ENCODE results near the gene PLA2R1. TPM values are rescaled to one million over a fixed set of nuclear protein-coding genes. Genes with fewer than 3 reads are reported as not detected.
A peak's percentile ranks its signal among the peaks of the same experiment; 100 is the strongest.

PLA2R1 gene
- total RNA-seq, 2 donors from 2014 or later: 3.2 to 6.7 TPM

GRCh38 chr2:159912580-159912979 lies 149.8 kb downstream of the PLA2R1 start:
- intact Hi-C loops (cut with DNase I): no loop called here
- no peak for TF ChIP-seq CTCF (IDR thresholded peaks at IDR 0.05)
- H3K9ac ChIP-seq (ENCODE audit: low read depth in 2 of 2, low read length in 2 of 2): no peak overlapping the region
- H3K4me1 ChIP-seq: no peaks in the 10 kb centered on the region
- no peaks in the 10 kb centered on the region for H3K9me3 ChIP-seq
- H3K36me3 ChIP-seq: no peaks in the 10 kb centered on the region
- no peak overlapping the region for H3K27ac ChIP-seq
- no peaks in the 10 kb centered on the region for H3K27me3 ChIP-seq
- no peak overlapping the region for H3K4me3 ChIP-seq
- DNase-seq: no peak

DNA sequence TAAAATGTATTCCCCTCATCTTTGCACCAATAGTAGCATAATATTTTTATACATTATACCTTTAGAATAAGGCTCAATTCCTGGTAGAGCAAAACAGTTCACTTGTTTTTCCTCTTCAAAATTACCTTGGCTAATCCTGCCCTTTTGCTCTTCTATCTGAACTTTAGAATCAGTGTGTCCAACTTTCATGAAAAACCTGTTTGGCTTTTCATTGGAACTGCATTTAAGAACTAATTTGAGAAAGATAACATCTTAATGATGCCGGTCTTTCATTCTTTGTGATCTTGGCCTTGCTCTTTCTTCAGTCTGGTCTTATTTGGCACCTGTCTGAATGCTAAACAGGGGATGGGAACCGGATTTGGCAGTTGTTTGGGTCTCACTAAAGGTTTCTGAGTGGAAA lies 151.5 kb downstream of the PLA2R1 start:
- H3K9ac ChIP-seq (ENCODE audit: low read depth in 2 of 2, low read length in 2 of 2): no peak overlapping the region
- H3K9me3 ChIP-seq: no peaks in the 10 kb centered on the region
- no peak for DNase-seq
- no peak overlapping the region for H3K27ac ChIP-seq
- H3K36me3 ChIP-seq: no peaks in the 10 kb centered on the region
- intact Hi-C loops (cut with DNase I): no loop called here
- TF ChIP-seq CTCF (IDR thresholded peaks at IDR 0.05): no peak
- no peak overlapping the region for H3K4me3 ChIP-seq
- H3K27me3 ChIP-seq: no peaks in the 10 kb centered on the region
- no peaks in the 10 kb centered on the region for H3K4me1 ChIP-seq

DNA sequence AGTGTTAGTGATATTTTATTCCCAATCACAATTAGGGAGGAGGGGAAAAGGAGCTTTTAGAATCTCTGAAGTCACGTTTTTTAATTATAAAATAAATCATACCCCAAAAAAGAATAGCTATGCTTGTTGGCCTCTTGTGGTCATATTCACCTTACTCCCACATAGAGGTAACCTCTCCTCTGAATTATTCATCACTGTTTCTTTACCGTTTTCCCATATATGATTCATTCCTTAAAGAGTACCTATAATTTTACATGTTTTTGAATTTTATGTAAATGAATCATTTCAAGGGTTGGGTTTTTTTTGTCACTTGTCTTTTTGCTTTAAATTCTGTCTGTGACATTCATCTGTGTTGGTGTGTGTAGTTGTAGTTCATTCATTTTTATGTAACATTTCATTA lies 153.8 kb downstream of the PLA2R1 start:
- no peak overlapping the region for H3K27ac ChIP-seq
- no peak overlapping the region for H3K4me3 ChIP-seq
- no peak for DNase-seq
- no peaks in the 10 kb centered on the region for H3K36me3 ChIP-seq
- peaks cover 7% of the 10 kb centered on the region for H3K4me1 ChIP-seq
- intact Hi-C loops (cut with DNase I): no loop called here
- no peak for TF ChIP-seq CTCF (IDR thresholded peaks at IDR 0.05)
- no peaks in the 10 kb centered on the region for H3K9me3 ChIP-seq
- no peak overlapping the region for H3K9ac ChIP-seq (ENCODE audit: low read depth in 2 of 2, low read length in 2 of 2)
- H3K27me3 ChIP-seq: no peaks in the 10 kb centered on the region

- TF ChIP-seq CTCF (IDR thresholded peaks at IDR 0.05): no peak
- H3K9ac ChIP-seq (ENCODE audit: low read depth in 2 of 2, low read length in 2 of 2): no peak overlapping the region
- H3K9me3 ChIP-seq: no peaks in the 10 kb centered on the region
- H3K36me3 ChIP-seq: no peaks in the 10 kb centered on the region
- peaks cover 7% of the 10 kb centered on the region for H3K4me1 ChIP-seq
- H3K27ac ChIP-seq: no peak overlapping the region
- H3K4me3 ChIP-seq: no peak overlapping the region
- no peak for DNase-seq
- H3K27me3 ChIP-seq: no peaks in the 10 kb centered on the region
- intact Hi-C loops (cut with DNase I): no loop called here
These were observed 154.5 kb downstream of the PLA2R1 start for GRCh38 chr2:159907909-159908308.

GRCh38 chr2:159905926-159906714 lies 156.3 kb downstream of the PLA2R1 start:
- no peak overlapping the region for H3K9ac ChIP-seq (ENCODE audit: low read depth in 2 of 2, low read length in 2 of 2)
- no peaks in the 10 kb centered on the region for H3K9me3 ChIP-seq
- no peak overlapping the region for H3K4me3 ChIP-seq
- TF ChIP-seq CTCF (IDR thresholded peaks at IDR 0.05): no peak
- peak; percentile 50 for DNase-seq
- no peaks in the 10 kb centered on the region for H3K36me3 ChIP-seq
- H3K4me1 ChIP-seq: peaks cover 7% of the 10 kb centered on the region
- no peaks in the 10 kb centered on the region for H3K27me3 ChIP-seq
- peak overlapping the region; percentile 86 for H3K27ac ChIP-seq
- intact Hi-C loops (cut with DNase I): no loop called here

All from colonic mucosa (tissue), 4 donors.